ENCODE results near the gene ATXN7.

ATXN7 gene

GRCh38 chr3:63909431-63909830 is 45.8 kb downstream of the ATXN7 start:
- DNase-seq, result no peak

GRCh38 chr3:63910001-63910400 is 46.3 kb downstream of the ATXN7 start:
- DNase-seq, result no peak

DNA sequence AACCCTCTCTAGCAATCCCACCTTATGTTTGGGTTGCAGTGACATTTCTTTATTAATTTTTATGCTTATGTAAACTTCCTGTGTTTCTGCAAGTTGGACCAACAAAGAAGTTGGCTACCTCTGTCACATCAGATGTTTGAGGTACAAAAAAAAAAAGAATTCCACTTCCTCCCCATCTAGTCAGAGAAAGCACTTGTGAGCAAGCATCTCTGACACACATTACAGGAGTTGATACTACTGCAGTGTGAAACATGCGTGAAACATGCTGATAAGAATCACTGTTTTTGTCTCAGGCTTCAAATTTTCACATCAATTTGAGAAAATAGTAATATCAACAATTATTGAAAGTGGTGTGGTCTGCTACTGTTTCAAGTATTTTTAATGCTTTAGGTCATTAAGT is 47.2 kb downstream of the ATXN7 start:
- DNase-seq, result no peak

DNA sequence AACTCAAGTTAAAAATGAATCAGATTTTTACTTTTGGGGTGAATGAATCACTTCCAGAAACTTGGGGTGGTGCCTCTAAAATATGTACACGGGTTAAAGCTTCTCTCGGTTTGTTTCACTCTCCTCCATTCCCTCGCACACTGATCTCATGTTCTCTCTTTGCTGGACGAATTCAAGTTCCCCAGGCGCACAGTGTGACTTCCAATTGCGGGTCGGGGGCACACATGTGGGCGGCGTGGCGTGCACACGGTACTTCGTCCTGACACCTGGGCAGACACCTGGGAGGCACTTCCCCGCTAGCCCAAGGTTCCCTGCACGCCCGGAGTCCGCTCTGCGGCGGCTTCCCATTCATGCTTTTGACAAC is 47.8 kb downstream of the ATXN7 start:
- DNase-seq, result no peak

GRCh38 chr3:63911873-63912767 is 48.5 kb downstream of the ATXN7 start, which contains the start of gene SCAANT1:
SCAANT1 (minus strand) TSS chr3:63912383.
- peak; percentile 29 for DNase-seq

DNA sequence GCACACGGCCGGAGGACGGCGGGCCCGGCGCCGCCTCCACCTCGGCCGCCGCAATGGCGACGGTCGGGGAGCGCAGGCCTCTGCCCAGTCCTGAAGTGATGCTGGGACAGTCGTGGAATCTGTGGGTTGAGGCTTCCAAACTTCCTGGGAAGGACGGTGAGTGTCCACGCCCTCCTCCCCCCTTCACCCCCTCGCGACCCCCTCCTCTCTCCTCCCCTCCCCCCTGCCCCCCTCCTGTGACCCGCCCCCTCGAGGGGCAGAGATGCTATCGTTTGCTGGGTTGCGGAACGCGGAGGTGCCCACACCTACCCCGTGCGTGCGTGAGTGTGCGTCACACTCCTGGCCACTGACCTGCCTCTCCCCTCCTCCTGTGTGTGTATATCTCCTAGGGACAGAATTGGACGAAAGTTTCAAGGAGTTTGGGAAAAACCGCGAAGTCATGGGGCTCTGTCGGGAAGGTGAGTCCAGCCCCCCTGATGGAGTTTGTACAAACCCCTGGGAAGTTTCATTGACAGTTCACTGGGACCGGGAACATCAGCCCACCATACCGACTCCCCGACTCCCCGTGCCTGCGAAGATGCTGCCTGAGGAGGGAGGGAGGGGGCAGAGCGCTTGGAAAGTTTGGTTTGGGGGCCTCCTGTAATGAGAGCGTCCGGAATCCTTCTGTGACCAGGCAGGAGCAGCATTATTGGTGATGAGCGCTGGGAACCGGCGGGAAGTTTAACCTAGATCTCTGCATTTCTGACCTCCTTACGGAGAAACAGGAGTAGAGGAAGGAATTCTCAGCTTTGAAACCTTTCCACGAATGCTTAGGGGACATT is 49.3 kb downstream of the ATXN7 start:
- no peak for DNase-seq

GRCh38 chr3:63914312-63914711 is 50.6 kb downstream of the ATXN7 start:
- DNase-seq, result no peak

GRCh38 chr3:63918321-63918720 is 54.7 kb downstream of the ATXN7 start:
- no peak for DNase-seq

DNA sequence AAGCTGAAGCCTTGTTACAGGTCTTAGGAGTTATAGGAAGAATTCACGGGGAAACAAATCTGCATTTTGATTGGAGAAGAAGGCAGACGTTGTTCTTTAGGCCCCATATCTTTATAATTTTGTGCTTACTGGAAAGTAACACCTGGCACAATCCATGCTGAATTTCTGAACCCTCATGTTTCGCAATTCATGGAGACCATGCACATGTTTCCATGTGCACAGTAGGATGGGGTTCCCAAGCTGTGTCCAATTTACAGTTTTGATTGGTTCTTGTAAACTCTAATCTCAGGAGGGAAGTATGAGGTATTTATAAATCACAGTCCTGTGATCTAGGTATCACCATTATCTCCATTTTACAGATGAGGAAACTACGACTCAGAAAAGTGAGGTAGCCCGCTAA is 56.3 kb downstream of the ATXN7 start:
- no peak for DNase-seq

DNA sequence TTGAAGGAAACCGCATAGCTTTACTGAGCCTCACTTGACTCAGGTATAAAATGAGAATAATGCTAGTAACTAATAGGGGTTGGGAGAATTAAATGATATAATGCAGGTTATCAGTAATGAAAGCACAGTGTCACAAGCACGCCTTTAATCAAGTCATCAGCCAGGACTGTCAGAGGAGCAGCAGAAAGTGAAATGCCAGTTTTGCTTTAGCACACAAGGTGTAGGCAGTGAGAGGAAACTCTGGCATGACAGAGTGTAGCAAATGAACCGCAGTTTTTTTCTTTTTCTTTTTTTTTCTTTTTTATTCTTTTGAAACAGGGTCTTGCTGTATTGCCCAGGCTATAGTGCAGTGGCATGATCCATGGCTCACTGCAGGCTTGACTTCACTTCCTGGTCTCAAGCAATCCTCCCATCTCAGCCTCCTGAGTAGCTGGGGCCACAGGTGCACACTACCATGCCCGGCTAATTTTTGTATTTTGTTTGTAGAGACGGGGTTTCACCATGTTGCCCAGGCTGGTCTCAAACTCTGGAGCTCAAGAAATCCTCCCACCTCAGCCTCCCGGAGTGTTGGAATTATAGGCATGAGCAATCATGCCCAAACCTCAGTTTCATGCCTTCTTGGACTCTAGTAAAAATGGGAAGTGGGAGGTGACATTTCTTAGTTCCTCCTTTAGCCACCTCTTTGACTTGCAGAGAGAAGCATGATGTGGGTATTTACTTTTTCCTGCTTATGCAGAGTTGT is 58.2 kb downstream of the ATXN7 start:
- DNase-seq, result no peak

- DNase-seq, result no peak
Observed at GRCh38 chr3:63922491-63923199, 59.0 kb downstream of the ATXN7 start.

- no peak for DNase-seq
Observed at GRCh38 chr3:63926309-63926708, 62.6 kb downstream of the ATXN7 start.

DNA sequence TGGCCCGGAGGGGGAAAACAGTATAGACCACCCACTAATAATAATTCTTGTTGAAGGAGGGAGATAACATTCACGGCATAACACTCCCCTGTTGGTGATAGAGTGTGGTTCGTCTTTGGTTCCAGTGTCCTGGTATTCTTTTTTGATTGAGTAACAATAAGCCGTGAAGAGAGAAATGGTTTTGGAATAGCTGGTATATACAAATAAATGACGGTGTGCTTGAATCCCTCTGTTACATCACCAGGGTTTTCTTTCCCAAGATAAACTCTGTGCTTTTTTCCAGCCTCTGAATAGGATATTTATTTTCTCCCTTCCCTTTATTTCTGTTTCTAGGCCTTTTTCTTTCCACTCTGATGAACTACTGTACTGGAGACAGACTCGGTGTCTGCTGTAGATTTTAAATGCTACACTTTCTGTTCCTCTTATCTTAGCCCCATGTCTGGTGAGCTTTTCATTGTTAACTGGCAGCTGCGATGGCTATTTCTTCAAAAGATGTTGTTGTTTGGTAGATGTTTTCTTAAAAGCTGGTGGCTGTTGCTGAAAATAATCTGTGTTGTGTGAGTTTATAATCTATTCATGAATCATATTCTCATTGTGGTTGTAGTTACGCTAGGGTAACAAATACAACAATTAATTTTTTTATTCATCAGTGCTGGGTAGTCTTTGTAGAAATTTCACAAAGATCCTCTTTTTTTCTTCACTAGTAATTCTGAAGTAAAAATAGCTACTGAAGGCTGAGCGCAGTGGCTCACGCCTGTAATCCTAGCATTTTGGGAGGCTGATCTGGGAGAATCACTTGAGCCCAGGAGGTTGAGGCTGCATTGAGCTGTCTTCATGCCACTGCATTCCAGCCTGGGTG is 64.0 kb downstream of the ATXN7 start:
- no peak for DNase-seq

GRCh38 chr3:63931290-63931689 is 67.6 kb downstream of the ATXN7 start:
- DNase-seq, result no peak

- DNase-seq, result no peak
Observed at GRCh38 chr3:63932509-63933212, 69.0 kb downstream of the ATXN7 start.

DNA sequence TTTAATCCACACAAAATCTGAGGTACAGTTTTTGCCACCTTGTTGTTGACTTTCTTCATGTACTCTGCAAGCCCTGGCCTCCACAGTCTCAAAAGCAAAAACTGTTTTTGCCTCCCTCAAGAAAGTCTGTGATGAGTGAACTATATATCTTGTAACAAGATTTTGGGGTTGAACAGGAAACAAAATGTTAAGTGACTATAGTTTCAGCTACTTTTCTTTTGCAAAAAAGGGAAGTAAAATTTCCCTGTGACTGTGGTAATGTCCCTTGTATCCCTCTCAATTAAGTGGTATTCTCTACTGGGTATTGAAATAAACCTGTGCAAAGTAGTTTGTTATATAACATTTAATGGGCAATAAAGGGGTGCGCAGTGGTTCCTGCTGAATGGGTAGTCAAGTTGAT is 69.8 kb downstream of the ATXN7 start:
- no peak for DNase-seq

GRCh38 chr3:63934041-63934866 is 70.6 kb downstream of the ATXN7 start:
- DNase-seq, result no peak

GRCh38 chr3:63936925-63937324 is 73.3 kb downstream of the ATXN7 start:
- DNase-seq, result no peak

- DNase-seq, result no peak
Observed at GRCh38 chr3:63937661-63938651, 74.3 kb downstream of the ATXN7 start.
